Activated T-cell treated with anti-CD3 and anti-CD28 coated beads for 48 hours (primary cell): ENCODE data around the gene PRAMEF26.
"Not testable (repeated sequence)": the region's sequence is repeated elsewhere in the genome, so short reads cannot be mapped to it uniquely, and the experiment has no call there.

Experiments
- DNase-seq: peaks from one replicate; pipeline ENCODE4 v3.0.0-alpha.2; 2020; ENCODE audit warnings: low read depth

The PRAMEF26 gene

DNA sequence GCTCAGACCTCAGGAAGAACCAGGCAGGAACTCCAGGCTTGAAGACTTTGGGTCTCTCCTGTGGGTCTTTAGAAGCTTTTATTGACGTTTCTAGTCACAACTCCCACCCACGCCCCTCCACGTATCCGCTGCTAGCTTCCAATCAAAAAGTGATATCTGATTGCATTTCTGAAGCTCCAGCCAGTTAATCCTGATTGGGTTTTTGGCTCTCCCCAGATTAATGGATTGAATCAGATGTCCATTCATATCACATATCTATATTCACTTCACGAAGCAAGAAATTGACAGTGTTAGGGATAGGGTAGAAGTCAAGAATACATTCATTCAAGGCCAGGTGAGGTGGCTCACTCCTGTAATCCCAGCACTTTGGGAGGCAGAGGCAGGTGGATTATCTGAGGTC, at the start of gene PRAMEF26:
Gene PRAMEF26 (minus strand): TSS at position 101 of the 400 bp plus-strand sequence. CDS start 2,914 bp downstream, outside the sequence.
- DNase-seq, result not testable (repeated sequence)

GRCh38 chr1:13201309-13201708, 45.5 kb upstream of the PRAMEF26 start, which contains the start of gene PRAMEF13:
TSS of gene PRAMEF13 (minus strand) at chr1:13201409. CDS start at chr1:13199589, 1,820 bp downstream.
- not testable (repeated sequence) for DNase-seq

- DNase-seq, result not testable (repeated sequence)
These were observed 15.7 kb upstream of the PRAMEF26 start, which contains the start of gene PRAMEF9 for GRCh38 chr1:13171548-13171947. TSS of gene PRAMEF9 (plus strand) at chr1:13171848. CDS start at chr1:13175281, 3,433 bp downstream.

DNA sequence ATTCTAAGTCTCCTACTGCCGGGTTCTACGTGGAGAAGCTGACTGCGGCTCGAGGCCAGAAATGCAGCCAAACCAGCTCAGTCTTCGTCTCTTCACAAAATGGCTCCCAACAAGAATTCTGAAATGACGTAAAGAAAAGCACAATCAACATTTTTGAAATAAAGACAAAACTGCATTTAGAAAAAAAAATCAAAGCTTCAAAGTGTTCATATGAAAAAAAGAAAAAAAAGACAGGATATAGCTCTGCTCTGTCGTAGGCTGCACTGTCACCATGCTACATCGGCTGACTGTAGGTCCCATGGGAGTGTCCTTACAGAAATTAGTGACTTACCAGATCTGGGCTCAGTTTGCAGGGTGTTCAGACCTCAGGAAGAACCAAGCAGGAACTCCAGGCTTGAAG, 9.7 kb upstream of the PRAMEF26 start, which contains the start of gene HNRNPCL4:
Gene HNRNPCL4 (minus strand): TSS at position 101 of the 400 bp plus-strand sequence. CDS start 164 bp downstream, outside the sequence.
- not testable (repeated sequence) for DNase-seq

DNA sequence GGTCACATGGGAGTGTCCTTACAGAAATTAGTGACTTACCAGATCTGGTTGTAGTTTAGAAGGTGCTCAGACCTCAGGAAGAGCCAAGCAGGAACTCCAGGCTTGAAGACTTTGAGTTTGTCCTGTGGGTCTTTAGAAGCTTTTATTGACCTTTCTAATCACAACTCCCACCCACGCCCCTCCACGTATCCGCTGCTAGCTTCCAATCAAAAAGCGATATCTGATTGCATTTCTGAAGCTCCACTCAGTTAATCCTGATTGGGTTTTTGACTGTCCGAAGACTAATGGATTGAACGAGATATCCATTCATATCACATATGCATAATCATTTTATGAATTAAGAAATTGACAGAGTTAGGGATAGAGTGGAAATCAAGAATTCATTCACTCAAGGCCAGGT, 39.1 kb downstream of the PRAMEF26 start, which contains the start of gene HNRNPCL2:
Gene HNRNPCL2 (minus strand): TSS at position 101 of the 400 bp plus-strand sequence. CDS start 454 bp downstream, outside the sequence.
- DNase-seq, result not testable (repeated sequence)
